ENCODE data around the gene CSNK2A1.
"Not testable (repeated sequence)": the region's sequence is repeated elsewhere in the genome, so short reads cannot be mapped to it uniquely, and the experiment has no call there.

The CSNK2A1 gene

DNA sequence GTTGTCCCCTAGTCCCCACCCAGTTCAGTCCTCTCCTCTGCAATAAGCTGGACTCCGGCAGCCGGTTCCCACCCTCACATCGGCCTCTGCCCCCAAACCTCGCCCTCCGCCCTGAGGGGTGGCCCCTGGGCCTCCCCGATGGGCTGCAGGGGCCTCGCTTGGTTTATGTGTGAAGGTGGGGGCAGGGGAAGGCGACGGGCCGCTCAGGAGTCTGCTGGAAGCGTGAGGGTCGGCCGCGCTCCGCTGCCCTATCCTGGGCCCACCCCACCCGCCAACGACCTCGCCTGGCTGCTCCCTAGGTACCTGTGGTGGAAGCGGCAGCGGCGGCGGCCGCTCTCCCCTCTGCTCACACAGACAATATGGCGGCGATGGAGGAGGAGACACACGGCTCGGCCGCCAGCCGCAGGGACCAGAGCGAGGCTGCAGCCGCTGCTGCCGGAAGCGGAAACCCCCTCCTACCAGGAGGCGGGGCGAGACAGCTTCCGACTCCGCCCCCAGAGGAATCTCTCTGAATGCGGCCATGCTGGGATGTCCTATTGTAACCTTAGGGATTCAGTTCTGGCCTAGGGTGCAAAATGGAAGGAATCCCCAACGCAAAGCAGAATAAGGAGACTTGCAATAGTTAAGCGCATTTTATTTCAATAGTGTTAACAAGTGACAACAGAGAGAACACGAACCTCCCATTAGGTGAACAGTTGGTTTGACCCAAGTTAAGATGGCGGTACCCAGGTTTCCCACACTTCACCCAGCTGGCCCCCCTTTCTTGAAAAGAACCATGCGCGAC lies at the start of gene CSNK2A1:
Gene CSNK2A1 (minus strand): TSS at position 422 of the 784 bp plus-strand sequence. CDS start 35,239 bp downstream, outside the sequence.
- peak; percentile 96 for DNase-seq (ENCODE audit: low spot score)

DNA sequence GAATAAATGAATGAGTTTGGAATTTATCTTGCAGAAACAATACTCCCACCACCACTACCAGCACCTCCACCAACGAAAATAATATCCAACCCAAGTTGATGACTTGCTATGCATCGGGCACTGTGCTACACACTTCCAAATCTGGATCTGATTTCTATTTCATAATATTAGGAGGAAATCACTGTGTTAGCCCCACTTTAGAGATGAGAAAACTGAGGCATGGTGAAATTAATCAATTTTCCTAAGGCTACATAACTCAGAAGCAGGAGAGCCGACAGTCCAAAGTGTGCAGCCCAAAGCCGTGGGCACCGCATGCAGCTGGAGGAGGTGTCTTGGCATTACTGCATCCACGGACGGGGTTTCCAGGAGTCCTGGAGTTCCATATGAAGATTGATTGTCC lies 48.9 kb upstream of the CSNK2A1 start:
- no peak for DNase-seq (ENCODE audit: low spot score)

DNA sequence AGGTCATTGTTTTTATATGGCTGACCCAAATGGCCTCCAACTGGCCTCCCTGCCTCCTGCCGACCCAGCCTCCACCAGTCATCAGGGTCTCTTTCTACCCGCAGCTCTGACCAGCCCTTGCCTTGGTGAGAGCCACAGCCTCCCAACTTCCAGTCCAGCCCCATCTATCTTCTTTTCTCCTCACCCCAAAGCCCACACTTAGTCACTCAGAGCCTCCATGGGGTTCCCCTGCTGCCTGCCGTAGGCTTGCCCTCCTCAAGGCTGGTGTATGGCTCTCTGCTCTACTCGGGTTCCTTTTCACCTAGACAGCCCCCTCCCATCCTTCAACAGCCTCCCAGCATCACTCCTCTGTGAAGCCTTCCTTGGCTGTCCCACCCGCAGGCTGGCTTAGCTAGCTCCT lies 48.4 kb upstream of the CSNK2A1 start:
- DNase-seq (ENCODE audit: low spot score) = no peak

DNA sequence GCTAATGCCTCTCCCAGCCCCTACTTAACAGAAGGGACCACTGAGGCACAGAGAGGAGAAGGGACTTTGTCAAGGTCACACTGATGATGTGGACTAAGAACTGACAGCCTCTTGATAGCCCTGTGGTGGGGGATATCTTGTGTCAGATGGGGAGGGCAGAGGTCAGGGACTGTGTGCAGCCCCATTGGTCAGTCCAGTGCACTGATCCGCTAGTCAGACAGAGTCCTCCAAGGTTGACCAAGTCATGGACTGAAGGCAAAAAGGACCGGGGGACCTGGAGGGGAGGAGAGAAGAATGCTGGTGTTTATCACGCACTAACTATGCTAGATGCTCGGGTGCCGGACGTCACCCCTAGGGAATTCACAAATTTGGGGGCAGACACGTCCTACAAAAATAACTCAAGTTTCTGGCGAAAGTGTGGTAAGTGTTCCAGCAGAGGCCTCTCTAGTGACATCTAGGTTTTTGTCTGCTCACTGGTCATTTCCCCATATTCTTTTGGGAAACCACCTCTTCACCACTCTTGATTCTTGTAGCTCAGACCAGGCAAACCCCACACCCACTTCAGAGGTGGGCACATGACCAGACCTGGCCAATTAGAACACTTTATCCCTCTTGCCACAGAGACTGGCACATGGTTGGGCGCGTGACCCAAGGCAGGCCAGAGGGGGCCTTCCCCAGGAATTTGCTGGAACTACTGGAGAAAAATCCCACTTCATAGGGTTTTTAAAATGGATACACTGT lies 45.5 kb upstream of the CSNK2A1 start:
- DNase-seq (ENCODE audit: low spot score) = no peak

DNA sequence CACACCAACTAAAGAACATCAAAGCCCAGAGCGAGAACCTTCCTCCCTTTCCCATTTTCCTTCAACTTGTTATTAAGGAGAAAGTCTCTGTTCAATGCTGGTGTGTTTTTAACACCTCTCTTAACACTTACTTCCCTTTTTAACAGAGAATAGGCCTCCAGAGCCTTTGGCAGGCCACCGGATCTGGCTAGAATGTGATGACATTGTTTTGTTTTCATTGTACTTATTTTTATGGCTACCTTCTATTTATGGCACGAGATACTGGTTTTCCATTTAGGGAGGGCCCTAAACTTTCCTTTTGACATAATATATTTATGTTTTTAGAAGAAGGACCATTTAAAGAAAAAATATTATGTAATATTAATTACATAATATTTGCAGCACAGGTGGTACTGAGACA lies 44.9 kb upstream of the CSNK2A1 start:
- DNase-seq (ENCODE audit: low spot score) = no peak

DNA sequence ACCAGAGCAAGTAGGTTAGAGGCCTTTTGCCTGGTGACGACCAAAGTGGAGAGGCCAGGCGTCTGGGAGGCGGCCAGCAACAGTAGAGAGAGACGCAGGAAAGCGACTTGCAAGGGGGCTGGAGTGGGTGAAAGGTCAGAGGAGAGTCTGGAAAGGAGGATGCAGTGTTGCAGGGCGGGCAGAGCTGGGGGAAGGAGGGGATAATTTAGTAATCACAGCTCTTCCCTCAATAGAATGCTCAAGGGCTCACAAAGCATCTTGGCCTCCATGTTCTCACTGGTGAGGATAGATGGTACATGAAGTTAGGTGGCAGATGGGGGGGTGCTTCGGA lies 41.3 kb upstream of the CSNK2A1 start:
- no peak for DNase-seq (ENCODE audit: low spot score)

DNA sequence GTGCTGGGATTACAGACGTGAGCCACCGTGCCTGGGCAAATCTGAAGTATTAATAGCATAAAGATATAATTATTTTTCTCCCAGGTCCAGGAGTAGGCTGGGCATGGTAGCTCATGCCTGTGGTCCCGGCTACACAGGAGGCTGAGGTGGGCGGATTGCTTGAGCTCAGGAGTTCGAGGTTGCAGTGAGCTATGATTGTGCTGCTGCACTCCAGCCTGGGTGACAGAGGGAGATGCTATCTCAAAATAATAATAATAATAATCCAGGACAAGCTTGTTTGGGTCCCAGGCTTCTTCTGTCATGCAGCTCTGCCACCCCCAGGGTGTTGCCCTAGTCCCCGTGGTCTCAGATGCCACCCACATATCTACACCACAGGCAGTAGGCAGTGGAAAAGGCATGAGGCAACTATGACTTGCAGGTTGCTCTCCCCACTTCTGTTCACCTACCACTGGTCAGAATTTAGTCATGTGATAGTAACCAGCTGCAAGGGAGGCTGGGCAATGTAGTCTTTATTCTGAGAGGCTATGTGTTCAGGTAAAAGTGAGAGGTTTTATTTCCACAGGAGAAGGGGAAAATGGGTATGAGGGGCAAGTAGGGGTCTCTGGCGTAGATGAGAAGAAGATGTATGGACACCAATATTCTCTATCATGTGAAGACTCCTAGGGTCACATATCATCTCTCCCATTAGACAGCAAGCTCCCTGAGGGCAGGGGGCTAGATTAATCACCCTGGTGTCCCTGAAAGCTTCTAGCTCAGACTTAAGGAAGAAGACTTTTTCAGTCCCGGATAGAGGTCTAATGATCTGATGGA lies 40.8 kb upstream of the CSNK2A1 start:
- DNase-seq (ENCODE audit: low spot score) = no peak

DNA sequence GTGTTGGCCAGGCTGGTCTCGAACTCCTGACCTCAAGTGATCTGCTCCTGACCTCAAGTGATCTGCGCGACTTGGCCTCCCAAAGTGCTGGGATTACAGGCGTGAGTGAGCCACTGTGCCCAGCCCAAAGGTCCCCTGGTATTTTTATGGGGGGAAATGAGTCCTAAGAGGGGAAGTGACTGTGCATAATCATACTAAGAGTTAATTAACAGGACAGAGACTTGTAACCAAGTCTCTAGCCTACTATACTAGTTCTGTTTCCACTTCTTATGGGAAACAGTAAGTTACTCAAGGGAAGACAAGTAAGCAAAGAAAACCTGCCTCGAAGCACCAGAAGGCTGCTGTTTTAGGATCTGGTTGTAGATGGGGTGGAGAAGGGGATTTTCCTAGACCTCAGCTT lies 38.6 kb upstream of the CSNK2A1 start:
- DNase-seq (ENCODE audit: low spot score) = no peak

DNA sequence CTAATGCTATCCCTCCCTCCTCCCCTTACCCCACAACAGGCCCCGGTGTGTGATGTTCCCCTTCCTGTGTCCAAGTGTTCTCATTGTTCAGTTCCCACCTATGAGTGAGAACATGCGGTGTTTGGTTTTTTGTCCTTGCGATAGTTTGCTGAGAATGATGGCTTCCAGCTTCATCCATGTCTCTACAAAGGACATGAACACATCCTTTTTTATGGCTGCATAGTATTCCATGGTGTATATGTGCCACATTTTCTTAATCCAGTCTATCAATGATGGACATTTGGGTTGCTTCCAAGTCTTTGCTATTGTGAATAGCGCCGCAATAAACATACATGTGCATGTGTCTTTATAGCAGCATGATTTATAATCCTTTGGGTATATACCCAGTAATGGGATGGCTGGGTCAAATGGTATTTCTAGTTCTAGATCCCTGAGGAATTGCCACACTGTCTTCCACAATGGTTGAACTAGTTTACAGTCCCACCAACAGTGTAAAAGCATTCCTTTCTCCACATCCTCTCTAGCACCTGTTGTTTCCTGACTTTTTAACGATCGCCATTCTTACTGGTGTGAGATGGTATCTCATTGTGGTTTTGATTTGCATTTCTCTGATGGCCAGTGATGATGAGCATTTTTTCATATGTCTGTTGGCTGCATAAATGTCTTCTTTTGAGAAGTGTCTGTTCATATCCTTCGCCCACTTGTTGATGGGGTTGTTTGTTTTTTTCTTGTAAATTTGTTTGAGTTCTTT lies 35.5 kb upstream of the CSNK2A1 start:
- not testable (repeated sequence) for DNase-seq (ENCODE audit: low spot score)

DNA sequence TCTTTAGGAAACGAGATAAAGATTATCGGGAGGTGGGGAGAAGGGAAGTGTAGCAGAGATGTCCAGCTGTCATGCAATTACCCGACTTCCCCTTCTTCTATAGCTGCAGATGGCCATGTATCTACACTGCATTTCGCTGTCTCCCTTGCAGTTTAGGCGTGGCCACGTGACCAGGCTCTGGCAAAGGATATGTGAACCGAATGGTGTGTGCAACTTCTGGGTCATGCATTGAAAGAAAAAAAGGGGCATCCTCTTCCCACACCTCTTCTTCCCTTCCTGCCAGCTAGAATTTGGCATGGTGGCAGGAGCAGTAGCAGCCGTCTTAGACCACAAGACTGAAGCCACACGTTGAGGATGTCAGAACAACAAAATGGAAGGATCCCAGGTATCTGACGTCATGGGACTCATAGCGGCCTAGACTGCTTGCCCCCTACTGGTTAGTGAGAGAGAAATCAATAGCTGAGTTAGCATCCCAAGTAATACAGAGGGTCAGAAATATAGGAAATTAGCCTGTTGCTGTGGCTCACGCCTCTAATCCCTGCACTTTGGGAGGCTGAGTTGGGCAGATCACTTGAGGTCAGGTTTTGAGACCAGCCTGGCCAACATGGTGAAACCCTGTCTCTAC lies 33.7 kb upstream of the CSNK2A1 start:
- DNase-seq (ENCODE audit: low spot score) = peak; percentile 22

DNA sequence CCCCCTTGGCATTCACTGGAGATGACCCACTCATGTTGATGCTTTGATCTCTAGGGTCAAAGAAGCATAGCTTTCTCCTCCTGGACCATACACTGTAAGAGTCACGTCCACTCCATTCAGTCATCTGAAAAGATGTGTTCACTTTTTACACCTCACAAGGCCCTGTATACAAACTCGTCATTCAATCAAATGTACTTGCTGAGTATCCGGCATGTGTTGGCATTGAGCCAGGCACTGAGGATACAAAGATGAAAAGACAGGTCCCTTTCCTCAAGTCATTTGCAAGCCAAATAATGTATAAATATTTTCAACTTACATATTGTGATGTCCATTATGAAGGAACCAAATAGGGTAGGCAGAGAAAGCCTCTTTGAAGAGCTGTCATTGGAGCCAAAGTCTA lies 32.6 kb upstream of the CSNK2A1 start:
- DNase-seq (ENCODE audit: low spot score) = peak; percentile 8

DNA sequence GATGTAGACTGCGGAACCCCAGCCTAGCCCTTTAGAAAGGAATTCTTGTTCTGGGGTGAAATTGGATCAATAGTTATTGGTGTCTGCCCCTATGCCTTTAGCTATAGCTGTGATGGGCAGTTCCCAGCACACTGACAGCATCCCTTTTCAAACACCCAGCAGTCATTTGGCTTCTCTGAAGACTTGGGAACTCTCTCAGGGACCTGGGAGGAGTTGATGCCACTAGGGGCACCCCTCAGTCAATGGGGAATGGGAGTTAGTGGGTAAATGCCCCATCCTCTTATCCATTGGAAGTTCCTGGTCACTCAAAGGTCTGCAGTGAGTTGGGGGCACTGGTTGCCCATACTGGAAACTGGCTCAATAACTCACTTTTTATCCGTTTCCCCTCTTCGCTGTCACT lies 31.6 kb upstream of the CSNK2A1 start:
- DNase-seq (ENCODE audit: low spot score) = no peak

DNA sequence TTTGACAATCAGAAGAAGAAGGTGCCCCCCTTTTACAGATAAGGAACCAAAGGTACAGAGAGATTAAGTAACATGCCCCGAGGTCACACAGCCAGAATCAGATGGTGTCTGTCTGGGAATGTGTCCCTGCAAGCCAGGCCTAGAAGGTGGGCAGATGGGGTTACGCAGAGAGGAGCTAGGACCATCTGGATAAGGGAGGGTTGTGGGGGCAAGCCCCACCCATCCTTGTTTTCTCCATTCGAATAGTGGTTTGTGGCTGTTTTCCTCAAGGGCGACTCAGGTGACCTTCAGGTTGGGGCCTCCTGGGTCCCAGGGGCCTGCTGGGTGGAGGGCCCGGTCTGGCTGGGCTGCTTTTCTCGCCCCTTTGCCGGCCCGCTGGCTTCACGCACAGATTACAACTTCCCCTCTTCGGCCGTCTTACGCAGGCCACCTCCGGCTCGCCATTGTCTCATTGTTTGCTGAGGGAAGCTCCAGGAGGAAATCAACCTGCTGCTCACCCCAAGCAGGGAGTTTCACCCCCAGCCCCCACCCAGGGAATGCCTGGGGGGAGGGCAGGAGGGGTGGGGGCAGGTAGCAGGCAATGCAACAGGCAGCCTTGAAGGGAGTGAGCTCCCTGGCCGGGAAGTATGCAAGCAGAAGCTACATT lies 30.8 kb upstream of the CSNK2A1 start:
- DNase-seq (ENCODE audit: low spot score) = no peak

DNA sequence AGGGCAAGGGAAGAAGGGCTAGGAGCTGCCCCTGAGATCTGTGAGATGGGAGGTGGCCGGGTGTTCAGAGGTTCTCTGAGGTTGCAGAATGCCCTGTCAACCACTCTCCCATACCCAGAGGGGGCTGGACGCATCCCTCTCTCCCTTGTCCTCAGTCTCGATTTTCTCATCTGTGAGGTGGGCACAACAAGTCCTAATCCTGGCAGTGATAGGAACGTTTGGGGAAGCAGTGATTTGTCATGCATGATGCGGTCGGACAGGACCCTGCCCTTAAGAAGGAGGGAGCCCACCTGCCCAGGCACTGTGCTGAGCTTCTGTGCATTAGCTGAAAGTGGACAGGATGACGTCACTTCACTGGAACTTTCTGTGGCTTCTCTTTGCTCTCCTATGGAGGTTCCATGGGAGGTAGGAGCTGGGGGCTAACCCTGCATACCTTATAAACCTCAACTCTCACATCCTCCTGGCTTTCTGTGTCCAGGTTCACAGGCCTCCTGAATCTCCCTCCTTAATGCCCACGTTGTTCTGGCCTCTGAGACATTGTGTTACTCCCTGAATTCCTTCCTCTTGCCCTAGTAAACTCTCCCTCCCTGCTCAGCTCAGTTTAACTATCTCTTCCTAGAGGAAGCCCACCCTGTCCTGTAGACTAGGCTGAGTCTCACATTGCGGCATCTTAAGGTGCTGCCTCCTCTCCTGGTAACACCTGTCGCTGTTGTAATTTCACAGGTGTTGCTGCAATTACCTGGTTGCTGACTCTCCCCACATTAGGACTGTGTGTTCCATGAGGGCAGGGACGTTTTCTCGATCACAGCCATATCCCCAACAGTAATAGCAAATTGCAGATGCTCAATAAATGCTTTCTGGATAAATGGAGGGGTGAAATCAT lies 30.1 kb upstream of the CSNK2A1 start:
- DNase-seq (ENCODE audit: low spot score) = no peak

DNA sequence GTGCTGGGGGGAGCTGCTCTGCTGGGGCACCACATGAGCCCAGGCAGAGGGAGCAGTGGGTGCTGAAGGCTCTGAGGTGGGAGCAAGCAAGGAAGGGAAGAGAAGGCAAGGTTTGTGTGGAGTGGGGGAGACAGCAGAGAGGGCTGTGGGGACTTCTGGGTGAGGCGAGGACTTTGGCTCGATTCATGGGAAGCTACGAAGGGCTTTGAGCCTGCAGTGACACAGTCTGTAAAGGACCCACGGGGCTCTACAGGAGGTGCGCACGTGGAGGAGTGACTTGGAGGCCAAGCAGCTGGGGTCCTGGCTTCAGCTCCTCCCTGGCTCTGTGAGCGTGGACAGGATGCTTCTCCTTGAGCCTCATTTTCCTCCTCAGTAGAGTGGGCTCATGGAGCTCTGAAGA lies 29.1 kb upstream of the CSNK2A1 start:
- DNase-seq (ENCODE audit: low spot score) = no peak

DNA sequence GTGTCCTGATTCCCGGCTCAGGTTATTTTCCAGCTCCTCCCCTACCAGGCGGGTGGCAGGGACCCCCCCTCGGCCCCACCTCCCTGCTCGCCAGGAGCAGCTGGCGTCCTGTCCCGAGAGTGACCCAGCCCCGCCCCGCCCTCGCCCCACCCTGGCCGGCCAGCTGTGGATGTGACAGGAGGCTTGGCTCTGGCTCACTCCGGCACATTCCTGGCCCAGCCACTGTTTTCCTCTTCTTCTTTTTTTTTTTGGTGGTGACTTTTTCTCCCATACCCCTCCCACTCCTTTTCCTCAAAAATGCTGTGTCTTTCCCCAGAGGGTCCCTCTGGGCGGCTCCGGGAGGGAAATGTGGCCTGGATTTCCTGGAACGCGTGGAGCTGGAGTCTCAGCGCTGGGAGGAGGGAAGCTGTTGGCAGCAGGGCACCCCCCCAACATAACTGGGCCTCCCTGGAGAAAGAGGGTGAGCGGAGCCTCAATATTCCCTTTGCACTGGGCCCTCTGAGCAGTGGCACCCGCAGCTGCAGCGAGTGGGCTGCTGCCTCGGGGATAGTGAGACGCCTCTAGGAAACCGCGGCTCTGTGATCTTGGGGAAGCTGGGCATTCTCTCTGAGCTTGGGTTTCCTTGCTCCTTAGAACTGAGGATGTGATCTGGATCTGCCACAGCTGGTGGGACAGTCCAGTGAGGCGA lies 28.3 kb upstream of the CSNK2A1 start:
- DNase-seq (ENCODE audit: low spot score) = no peak

DNA sequence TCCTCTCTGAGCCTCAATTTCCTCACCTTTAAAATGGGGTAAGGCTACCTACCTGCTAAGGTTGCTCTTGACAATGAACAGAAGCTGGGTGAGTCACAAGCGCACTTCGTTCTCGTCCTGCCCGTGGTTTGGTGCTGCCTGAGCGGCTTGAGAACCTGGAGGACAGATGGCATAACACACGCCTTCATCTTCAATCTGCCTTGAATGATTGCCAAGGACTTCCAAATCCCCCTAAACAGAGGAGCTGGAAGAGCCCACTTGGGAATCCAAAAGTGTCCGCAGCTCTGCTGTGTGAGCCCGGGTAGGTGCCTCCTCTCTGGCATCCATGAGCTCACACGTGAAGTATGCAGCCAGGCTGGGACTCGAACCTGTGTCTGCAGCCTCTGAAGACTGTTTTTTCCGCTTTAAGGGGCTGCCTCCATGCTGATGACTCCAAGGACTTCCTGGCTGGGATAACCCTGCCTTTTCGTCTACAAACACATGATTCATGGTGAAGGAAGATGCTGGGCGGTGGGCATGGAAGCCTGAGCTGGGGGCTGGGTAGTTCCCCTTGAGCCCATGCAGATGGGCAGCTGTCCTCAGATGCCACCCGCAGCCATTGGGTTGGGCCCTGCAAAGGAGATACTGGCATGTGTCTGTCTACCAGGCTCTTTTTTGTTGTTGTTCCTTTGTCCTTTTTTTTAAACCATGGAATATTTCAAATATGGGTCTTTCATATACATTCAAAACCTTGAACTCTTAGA lies 25.3 kb upstream of the CSNK2A1 start:
- no peak for DNase-seq (ENCODE audit: low spot score)

DNA sequence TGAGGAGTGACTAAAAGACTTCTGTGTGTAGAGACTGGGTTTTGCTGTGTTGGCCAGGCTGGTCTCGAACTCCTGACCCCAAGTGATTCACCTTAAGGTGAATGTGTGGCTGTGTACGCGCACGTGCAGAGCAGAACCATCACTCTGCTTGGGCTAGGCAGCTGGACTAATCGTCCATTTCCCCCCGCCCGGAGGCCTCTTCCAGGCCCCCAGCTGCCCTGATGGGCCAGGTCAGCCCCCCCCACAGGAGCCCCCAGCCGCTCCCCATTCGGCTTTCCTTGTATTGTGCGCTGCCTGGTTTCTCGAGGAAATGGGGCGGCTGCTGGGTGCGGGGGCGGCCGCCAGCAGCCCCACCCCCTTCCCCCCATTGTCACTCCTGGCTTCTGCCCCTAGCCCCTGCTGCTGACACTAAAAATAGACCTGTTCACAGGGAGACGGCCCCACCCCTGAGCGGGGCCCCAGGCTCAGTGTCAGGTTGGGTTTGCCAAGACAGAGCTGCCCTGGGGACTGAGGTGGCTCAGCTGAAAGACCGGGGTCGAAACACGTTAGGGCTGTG lies 24.6 kb upstream of the CSNK2A1 start:
- no peak for DNase-seq (ENCODE audit: low spot score)
